ENCODE measurements around the gene CHRND.

Gene CHRND

GRCh38 chr2:232502911-232503808, 22.8 kb upstream of the CHRND start:
- peak in 1 of 2 donors; percentile 16 for DNase-seq (ENCODE audit: extremely low read depth in 1 of 2, low read depth in 1 of 2)

GRCh38 chr2:232503809-232504323, 22.1 kb upstream of the CHRND start:
- no peak for DNase-seq (ENCODE audit: extremely low read depth in 1 of 2, low read depth in 1 of 2)

GRCh38 chr2:232504438-232504837, 21.5 kb upstream of the CHRND start:
- no peak for DNase-seq (ENCODE audit: extremely low read depth in 1 of 2, low read depth in 1 of 2)

- DNase-seq (ENCODE audit: extremely low read depth in 1 of 2, low read depth in 1 of 2) = no peak
These were observed 20.1 kb upstream of the CHRND start for GRCh38 chr2:232505856-232506255.

- no peak for DNase-seq (ENCODE audit: extremely low read depth in 1 of 2, low read depth in 1 of 2)
These were observed 19.3 kb upstream of the CHRND start for GRCh38 chr2:232506709-232507108.

- no peak for DNase-seq (ENCODE audit: extremely low read depth in 1 of 2, low read depth in 1 of 2)
These were observed 17.7 kb upstream of the CHRND start for GRCh38 chr2:232508251-232508650.

GRCh38 chr2:232511336-232511890, 14.5 kb upstream of the CHRND start:
- DNase-seq (ENCODE audit: extremely low read depth in 1 of 2, low read depth in 1 of 2) = no peak

GRCh38 chr2:232512602-232513001, 13.4 kb upstream of the CHRND start:
- DNase-seq (ENCODE audit: extremely low read depth in 1 of 2, low read depth in 1 of 2) = no peak

GRCh38 chr2:232513353-232513752, 12.6 kb upstream of the CHRND start:
- DNase-seq (ENCODE audit: extremely low read depth in 1 of 2, low read depth in 1 of 2) = no peak

GRCh38 chr2:232515639-232516038, 10.3 kb upstream of the CHRND start:
- no peak for DNase-seq (ENCODE audit: extremely low read depth in 1 of 2, low read depth in 1 of 2)

GRCh38 chr2:232516551-232516950, 9.4 kb upstream of the CHRND start:
- no peak for DNase-seq (ENCODE audit: extremely low read depth in 1 of 2, low read depth in 1 of 2)

GRCh38 chr2:232518844-232519243, 7.1 kb upstream of the CHRND start:
- DNase-seq (ENCODE audit: extremely low read depth in 1 of 2, low read depth in 1 of 2) = no peak

GRCh38 chr2:232519581-232520438, 6.2 kb upstream of the CHRND start, which contains the start of gene PRSS56:
TSS of gene PRSS56 (plus strand) at chr2:232520388. CDS start at chr2:232520599, 211 bp downstream.
- DNase-seq (ENCODE audit: extremely low read depth in 1 of 2, low read depth in 1 of 2) = no peak

- DNase-seq (ENCODE audit: extremely low read depth in 1 of 2, low read depth in 1 of 2) = no peak
These were observed 5.5 kb upstream of the CHRND start for GRCh38 chr2:232520489-232520888.

GRCh38 chr2:232521098-232521497, 4.9 kb upstream of the CHRND start:
- DNase-seq (ENCODE audit: extremely low read depth in 1 of 2, low read depth in 1 of 2) = no peak

GRCh38 chr2:232521959-232522622, 3.9 kb upstream of the CHRND start:
- DNase-seq (ENCODE audit: extremely low read depth in 1 of 2, low read depth in 1 of 2) = peak; percentile 22 to 28

GRCh38 chr2:232522623-232523401, 3.1 kb upstream of the CHRND start:
- no peak for DNase-seq (ENCODE audit: extremely low read depth in 1 of 2, low read depth in 1 of 2)

GRCh38 chr2:232523402-232523681, 2.6 kb upstream of the CHRND start:
- DNase-seq (ENCODE audit: extremely low read depth in 1 of 2, low read depth in 1 of 2) = no peak

GRCh38 chr2:232523682-232524597, 2.0 kb upstream of the CHRND start:
- peak in 1 of 2 donors; percentile 29 for DNase-seq (ENCODE audit: extremely low read depth in 1 of 2, low read depth in 1 of 2)
